NCI-H187 treated with DMSO at 0.1 percent for 48 hours (cell line): ENCODE measurements around the gene PKP1.

ENCODE experiments used
- DNase-seq: peaks from one replicate; lab custom pipeline; 2025; lab: John Stamatoyannopoulos, UW

The PKP1 gene

GRCh38 chr1:201371276-201371675, 88.0 kb downstream of the PKP1 start:
- no peak for DNase-seq

GRCh38 chr1:201371792-201372191, 88.5 kb downstream of the PKP1 start:
- no peak for DNase-seq

GRCh38 chr1:201374364-201374763, 91.1 kb downstream of the PKP1 start:
- peak; percentile 22 for DNase-seq

- DNase-seq = no peak
These were observed 91.9 kb downstream of the PKP1 start for GRCh38 chr1:201375169-201375568.

- no peak for DNase-seq
These were observed 92.8 kb downstream of the PKP1 start for GRCh38 chr1:201376107-201376463.

- no peak for DNase-seq
These were observed 93.4 kb downstream of the PKP1 start for GRCh38 chr1:201376464-201377374.

GRCh38 chr1:201377611-201378092, 94.3 kb downstream of the PKP1 start, which contains the start of gene TNNT2:
Gene TNNT2, minus strand, starts transcription at chr1:201377680. Its CDS starts 4,426 bp downstream, at chr1:201373254.
- no peak for DNase-seq

- DNase-seq = no peak
These were observed 95.5 kb downstream of the PKP1 start for GRCh38 chr1:201378804-201379203.

GRCh38 chr1:201379733-201380242, 96.5 kb downstream of the PKP1 start:
- no peak for DNase-seq

- DNase-seq = peak; percentile 29
These were observed 97.8 kb downstream of the PKP1 start for GRCh38 chr1:201381130-201381529.
